Prostate gland (tissue), 2 donors: ENCODE measurements around the gene FAM98A. TPM values are rescaled to one million over a fixed set of nuclear protein-coding genes. Genes with fewer than 3 reads are reported as not detected.

Source experiments
- DNase-seq: peaks from one replicate; pipeline ENCODE4 v3.0.0-alpha.2; 2019; ENCODE audit warnings: low spot score
- H3K27ac ChIP-seq, 2 donors: fragments of 200-600 bp; sonication (generic); 2 replicates each; pipeline ENCODE4 v1.5.1; 2017 to 2019
- H3K27me3 ChIP-seq: fragments of 200-600 bp; sonication (generic); replicated peaks from 2 replicates; pipeline ENCODE4 v1.5.1; 2019; ENCODE audit not compliant: insufficient read depth
- H3K36me3 ChIP-seq, 2 donors: fragments of 200-600 bp; sonication (generic); 1 replicate in 1 of 2; 2 replicates in 1 of 2; pipeline versions ENCODE4 v1.5.1 to v1.8.1; 2017 to 2019
- H3K4me1 ChIP-seq: fragments of 200-600 bp; sonication (generic); replicated peaks from 2 replicates; pipeline ENCODE4 v1.5.1; 2019
- H3K4me3 ChIP-seq, 2 donors: fragments of 200-600 bp; sonication (generic); 2 replicates each; pipeline ENCODE4 v1.5.1; 2017 to 2019
- H3K9me3 ChIP-seq: fragments of 200-600 bp; sonication (generic); 2 replicates; pipeline ENCODE4 v1.5.1; 2017
- POLR2A ChIP-seq: fragments of 450-650 bp; IDR thresholded peaks from one replicate; pipeline ENCODE4 v1.6.1; 2016; ENCODE audit warnings: antibody characterized with exemption, mild to moderate bottlenecking
- POLR2AphosphoS5 ChIP-seq: sonication (generic); formaldehyde crosslinking; IDR thresholded peaks from one replicate; pipeline ENCODE4 v1.6.1; 2017; ENCODE audit warnings: antibody characterized with exemption
- WGBS: methylation state at CpG from one replicate; pipeline ENCODE4 v1.1.5; 2018; 5-methylcytosine and 5-hydroxymethylcytosine counted together
- intact Hi-C: fragments of 100-400 bp; cut with DNase I; formaldehyde crosslinking; loops from one replicate; pipeline ENCODE4 v1.14.2; 2022
- total RNA-seq, 2 donors: library from RNA; depleted of rRNA; stranded (reverse); fragments of >200 nt; gene quantifications; one replicate each; pipeline ENCODE4 v1.1.0, GENCODE V29; 2016
- TF ChIP-seq, protein P1 (sequence below), 4 experiments: fragments of 200-600 bp in 2 of 4; fragments of 450-650 bp in 2 of 4; sonication (generic) in 2 of 4; IDR thresholded peaks; 1 replicate in 3 of 4; 2 replicates in 1 of 4; pipeline ENCODE4 v1.5.1; 2016 to 2019; ENCODE audit warnings: antibody characterized with exemption in 4 of 4, mild to moderate bottlenecking in 2 of 4, moderate library complexity in 2 of 4

Gene FAM98A
- total RNA-seq, 2 donors from 2014 or later = 26.6 to 104 TPM

- 88% methylated on average over 6 of the region's 6 CpGs for WGBS
- no peak for DNase-seq
- intact Hi-C loops = no loop called here
These were observed 3.2 kb upstream of the FAM98A start for GRCh38 chr2:33602201-33602830.

DNA sequence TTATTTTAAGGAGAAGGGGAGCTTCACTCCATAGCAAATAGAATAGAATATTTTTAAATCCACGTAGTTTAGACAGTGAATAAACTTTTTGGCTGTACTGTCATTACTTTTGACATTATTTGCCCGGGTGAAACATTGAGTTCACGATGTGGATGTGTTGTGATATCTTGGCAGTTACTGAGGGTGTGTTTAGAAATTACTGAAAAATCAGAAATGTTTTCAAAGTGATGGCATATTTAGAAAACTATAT is 769 bp upstream of the FAM98A start:
- no peaks in the 10 kb centered on the region for H3K36me3 ChIP-seq
- H3K27me3 ChIP-seq = no peaks in the 10 kb centered on the region
- peak overlapping the region; percentile 81 to 85 for H3K4me3 ChIP-seq
- intact Hi-C loops = no loop called here
- peak overlapping the region in 1 of 2 donors; percentile 71 for H3K27ac ChIP-seq
- WGBS = 12% methylated on average over 3 of the region's 3 CpGs
- no peak for DNase-seq
- no peak for TF ChIP-seq POLR2AphosphoS5
- no peak for TF ChIP-seq POLR2A
- TF ChIP-seq, protein P1, sequence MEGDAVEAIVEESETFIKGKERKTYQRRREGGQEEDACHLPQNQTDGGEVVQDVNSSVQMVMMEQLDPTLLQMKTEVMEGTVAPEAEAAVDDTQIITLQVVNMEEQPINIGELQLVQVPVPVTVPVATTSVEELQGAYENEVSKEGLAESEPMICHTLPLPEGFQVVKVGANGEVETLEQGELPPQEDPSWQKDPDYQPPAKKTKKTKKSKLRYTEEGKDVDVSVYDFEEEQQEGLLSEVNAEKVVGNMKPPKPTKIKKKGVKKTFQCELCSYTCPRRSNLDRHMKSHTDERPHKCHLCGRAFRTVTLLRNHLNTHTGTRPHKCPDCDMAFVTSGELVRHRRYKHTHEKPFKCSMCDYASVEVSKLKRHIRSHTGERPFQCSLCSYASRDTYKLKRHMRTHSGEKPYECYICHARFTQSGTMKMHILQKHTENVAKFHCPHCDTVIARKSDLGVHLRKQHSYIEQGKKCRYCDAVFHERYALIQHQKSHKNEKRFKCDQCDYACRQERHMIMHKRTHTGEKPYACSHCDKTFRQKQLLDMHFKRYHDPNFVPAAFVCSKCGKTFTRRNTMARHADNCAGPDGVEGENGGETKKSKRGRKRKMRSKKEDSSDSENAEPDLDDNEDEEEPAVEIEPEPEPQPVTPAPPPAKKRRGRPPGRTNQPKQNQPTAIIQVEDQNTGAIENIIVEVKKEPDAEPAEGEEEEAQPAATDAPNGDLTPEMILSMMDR (IDR thresholded peaks at IDR 0.05) = no peak
- H3K9me3 ChIP-seq = no peaks in the 10 kb centered on the region
- H3K4me1 ChIP-seq = no peaks in the 10 kb centered on the region

More at GRCh38 chr2:33602201-33602830, 3.2 kb upstream of the FAM98A start:
- H3K27me3 ChIP-seq = no peaks in the 10 kb centered on the region
- no peaks in the 10 kb centered on the region for H3K4me1 ChIP-seq
- no peaks in the 10 kb centered on the region for H3K36me3 ChIP-seq
- TF ChIP-seq, protein P1 (IDR thresholded peaks at IDR 0.05) = no peak
- no peak for TF ChIP-seq POLR2A
- no peak for TF ChIP-seq POLR2AphosphoS5
- H3K4me3 ChIP-seq = no peak overlapping the region
- H3K9me3 ChIP-seq = no peaks in the 10 kb centered on the region
- no peak overlapping the region for H3K27ac ChIP-seq

GRCh38 chr2:33598561-33599174 is 431 bp downstream of the FAM98A start:
- H3K4me1 ChIP-seq = no peaks in the 10 kb centered on the region
- no peaks in the 10 kb centered on the region for H3K9me3 ChIP-seq
- no peaks in the 10 kb centered on the region for H3K27me3 ChIP-seq
- no peak for DNase-seq
- peak overlapping the region; percentile 81 to 85 for H3K4me3 ChIP-seq
- intact Hi-C loops = no loop called here
- no peaks in the 10 kb centered on the region for H3K36me3 ChIP-seq
- TF ChIP-seq POLR2AphosphoS5 (no peak), POLR2A (no peak)
- TF ChIP-seq, protein P1 (IDR thresholded peaks at IDR 0.05) = no peak
- H3K27ac ChIP-seq = peak overlapping the region; percentile 65 to 71
- under 1% methylated on average over 23 of the region's 23 CpGs for WGBS

GRCh38 chr2:33597026-33597425 is 2.1 kb downstream of the FAM98A start:
- no peak for DNase-seq
- WGBS = 65% methylated on average over 3 of the region's 3 CpGs
- Histone ChIP-seq H3K27ac (no peak overlapping the region), H3K36me3 (no peaks in the 10 kb centered on the region), H3K27me3 (no peaks in the 10 kb centered on the region), H3K4me1 (no peaks in the 10 kb centered on the region), H3K9me3 (no peaks in the 10 kb centered on the region), H3K4me3 (no peak overlapping the region)
- TF ChIP-seq POLR2AphosphoS5 (no peak), POLR2A (no peak)
- TF ChIP-seq, protein P1 (IDR thresholded peaks at IDR 0.05) = no peak
- intact Hi-C loops = no loop called here

DNA sequence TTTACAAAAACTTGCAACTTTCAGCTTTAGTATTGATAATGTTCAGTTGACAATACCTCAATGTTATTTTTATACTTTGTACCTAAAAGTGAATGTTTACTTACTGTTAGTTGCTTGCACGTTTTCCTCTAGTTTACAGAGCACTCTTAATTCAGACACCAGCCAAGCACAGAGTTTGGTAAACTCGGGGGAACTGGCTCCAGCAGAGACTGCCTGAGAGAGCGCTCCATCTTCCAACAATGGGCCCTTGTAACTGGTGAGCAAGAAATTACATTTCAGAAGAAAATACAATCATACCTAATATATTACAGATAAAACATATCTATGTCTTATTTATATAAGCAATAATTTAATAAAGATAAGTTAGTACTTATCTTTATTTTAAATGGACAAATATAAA is 3.7 kb downstream of the FAM98A start:
- Histone ChIP-seq H3K36me3 (no peaks in the 10 kb centered on the region), H3K4me3 (no peak overlapping the region), H3K27me3 (no peaks in the 10 kb centered on the region), H3K4me1 (no peaks in the 10 kb centered on the region), H3K9me3 (no peaks in the 10 kb centered on the region), H3K27ac (no peak overlapping the region)
- DNase-seq = no peak
- intact Hi-C loops = no loop called here
- 51% methylated on average over 3 of the region's 3 CpGs for WGBS
- TF ChIP-seq POLR2AphosphoS5 (no peak), POLR2A (no peak)
- TF ChIP-seq, protein P1 (IDR thresholded peaks at IDR 0.05) = no peak
